Measurements from ENCODE around the gene FBN3.

The FBN3 gene

GRCh38 chr19:8087876-8088275 lies 61.5 kb downstream of the FBN3 start:
- DNase-seq: no peak

GRCh38 chr19:8086849-8087248 lies 62.5 kb downstream of the FBN3 start:
- DNase-seq: no peak

GRCh38 chr19:8085598-8086408 lies 63.6 kb downstream of the FBN3 start:
- DNase-seq: no peak

- no peak for DNase-seq
These were observed 65.2 kb downstream of the FBN3 start for GRCh38 chr19:8084152-8084551.

- DNase-seq: no peak
These were observed 66.3 kb downstream of the FBN3 start for GRCh38 chr19:8083141-8083540.

- no peak for DNase-seq
These were observed 67.5 kb downstream of the FBN3 start for GRCh38 chr19:8081569-8082550.

- DNase-seq: no peak
These were observed 68.6 kb downstream of the FBN3 start for GRCh38 chr19:8080832-8081231.

GRCh38 chr19:8079988-8080387 lies 69.4 kb downstream of the FBN3 start:
- no peak for DNase-seq

- no peak for DNase-seq
These were observed 74.0 kb downstream of the FBN3 start for GRCh38 chr19:8075158-8076074.

- no peak for DNase-seq
These were observed 74.9 kb downstream of the FBN3 start for GRCh38 chr19:8074501-8074900.

- no peak for DNase-seq
These were observed 77.5 kb downstream of the FBN3 start for GRCh38 chr19:8071912-8072311.

GRCh38 chr19:8069096-8069973 lies 80.1 kb downstream of the FBN3 start:
- DNase-seq: no peak

- DNase-seq: no peak
These were observed 83.5 kb downstream of the FBN3 start for GRCh38 chr19:8065875-8066261.

GRCh38 chr19:8064911-8065874 lies 84.2 kb downstream of the FBN3 start:
- DNase-seq: no peak

- no peak for DNase-seq
These were observed 91.7 kb downstream of the FBN3 start for GRCh38 chr19:8057545-8058270.

GRCh38 chr19:8056533-8056932 lies 92.9 kb downstream of the FBN3 start:
- no peak for DNase-seq

- DNase-seq: no peak
These were observed 95.2 kb downstream of the FBN3 start for GRCh38 chr19:8054169-8054568.

- no peak for DNase-seq
These were observed 96.9 kb downstream of the FBN3 start, which contains the start of gene CCL25 for GRCh38 chr19:8052464-8052859. CCL25 (plus strand) TSS chr19:8052760; CDS start chr19:8053050, 290 bp downstream.

- no peak for DNase-seq
These were observed 98.9 kb downstream of the FBN3 start for GRCh38 chr19:8050274-8051096.

Measured in NCI-H2081 treated with DMSO at 0.1 percent for 48 hours (cell line).